Glomerular endothelial cell (primary cell): Measurements from ENCODE around the gene VSIR. TPM values are rescaled to one million over a fixed set of nuclear protein-coding genes. Genes with fewer than 3 reads are reported as not detected.

Experiments
- DNase-seq: peaks from one replicate; pipeline ENCODE4 v3.0.0-alpha.2; 2011; ENCODE audit warnings: low read depth, low spot score; ENCODE audit errors: extremely low read depth
- total RNA-seq: library from RNA; depleted of rRNA; stranded (reverse); fragments of >200 nt; gene quantifications from 2 replicates; pipeline ENCODE4 v1.2.3, GENCODE V29; 2015

Gene VSIR
- total RNA-seq, 1 donor from 2014 or later, result 53.8 TPM

DNA sequence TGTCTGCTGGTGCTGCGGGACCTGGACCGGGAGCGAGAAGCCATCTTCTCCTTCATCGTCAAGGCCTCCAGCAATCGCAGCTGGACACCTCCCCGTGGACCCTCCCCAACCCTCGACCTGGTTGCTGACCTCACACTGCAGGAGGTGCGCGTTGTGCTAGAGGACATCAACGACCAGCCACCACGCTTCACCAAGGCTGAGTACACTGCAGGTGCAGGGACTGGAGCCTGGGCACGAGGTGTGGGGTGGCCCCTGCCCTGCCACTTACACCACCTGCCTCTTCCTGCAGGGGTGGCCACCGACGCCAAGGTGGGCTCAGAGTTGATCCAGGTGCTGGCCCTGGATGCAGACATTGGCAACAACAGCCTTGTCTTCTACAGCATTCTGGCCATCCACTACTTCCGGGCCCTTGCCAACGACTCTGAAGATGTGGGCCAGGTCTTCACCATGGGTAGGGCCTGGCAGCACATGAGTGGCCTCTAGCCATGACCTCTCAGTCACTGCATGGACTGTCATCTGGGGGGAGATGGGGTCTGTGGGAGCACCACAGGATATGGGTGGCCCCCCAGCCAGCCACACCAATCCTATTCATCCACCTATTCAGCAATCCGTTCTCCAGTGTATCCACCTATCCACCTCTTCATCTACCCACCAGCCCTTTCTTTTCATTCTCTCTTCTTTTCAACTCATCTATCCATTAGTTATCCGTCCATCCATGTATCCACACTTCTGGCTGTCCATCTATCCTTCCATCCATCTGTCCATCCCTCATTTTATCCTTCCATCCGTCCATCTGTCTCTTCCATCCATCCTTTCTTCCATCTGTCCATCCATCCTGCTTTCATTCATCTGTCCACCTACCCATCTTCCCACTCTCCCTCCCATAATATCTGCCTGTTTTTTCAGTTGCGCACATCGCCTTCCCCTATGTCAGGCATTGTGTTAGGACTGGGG is 34.5 kb upstream of the VSIR start:
- DNase-seq, result no peak

DNA sequence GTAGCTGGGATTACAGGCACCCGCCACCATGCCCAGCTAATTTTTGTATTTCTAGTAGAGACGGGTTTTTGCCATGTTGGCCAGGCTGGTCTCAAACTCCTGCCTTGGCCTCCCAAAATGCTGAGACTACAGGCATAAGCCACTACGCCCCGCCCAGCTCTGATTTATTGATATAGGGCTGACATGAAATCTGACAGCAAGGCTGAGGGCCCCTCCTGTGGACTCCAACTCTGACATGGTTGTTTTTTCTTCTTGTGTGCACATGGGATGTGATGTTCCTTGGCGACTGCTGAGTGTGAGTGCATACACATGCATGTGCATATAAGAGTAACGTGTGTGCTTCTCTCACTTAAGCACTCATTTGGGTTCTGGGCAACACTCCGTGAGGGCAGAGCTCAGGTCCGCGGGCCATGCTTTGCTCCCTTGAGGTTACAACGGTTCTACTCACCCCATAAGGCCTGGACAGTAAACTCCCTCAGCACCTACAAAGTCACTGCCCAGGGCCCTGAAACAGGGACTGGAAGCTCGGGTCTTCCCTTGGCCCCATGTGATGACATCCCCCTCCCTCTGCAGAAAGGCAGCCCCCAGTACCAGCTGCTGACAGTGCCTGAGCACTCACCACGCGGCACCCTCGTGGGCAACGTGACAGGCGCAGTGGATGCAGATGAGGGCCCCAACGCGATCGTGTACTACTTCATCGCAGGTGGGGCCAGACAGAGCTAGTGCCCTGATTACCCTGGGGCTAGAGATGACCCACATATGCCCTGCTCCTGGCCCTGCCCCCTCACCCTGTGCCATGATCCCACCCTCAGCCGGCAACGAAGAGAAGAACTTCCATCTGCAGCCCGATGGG is 33.6 kb upstream of the VSIR start:
- no peak for DNase-seq

DNA sequence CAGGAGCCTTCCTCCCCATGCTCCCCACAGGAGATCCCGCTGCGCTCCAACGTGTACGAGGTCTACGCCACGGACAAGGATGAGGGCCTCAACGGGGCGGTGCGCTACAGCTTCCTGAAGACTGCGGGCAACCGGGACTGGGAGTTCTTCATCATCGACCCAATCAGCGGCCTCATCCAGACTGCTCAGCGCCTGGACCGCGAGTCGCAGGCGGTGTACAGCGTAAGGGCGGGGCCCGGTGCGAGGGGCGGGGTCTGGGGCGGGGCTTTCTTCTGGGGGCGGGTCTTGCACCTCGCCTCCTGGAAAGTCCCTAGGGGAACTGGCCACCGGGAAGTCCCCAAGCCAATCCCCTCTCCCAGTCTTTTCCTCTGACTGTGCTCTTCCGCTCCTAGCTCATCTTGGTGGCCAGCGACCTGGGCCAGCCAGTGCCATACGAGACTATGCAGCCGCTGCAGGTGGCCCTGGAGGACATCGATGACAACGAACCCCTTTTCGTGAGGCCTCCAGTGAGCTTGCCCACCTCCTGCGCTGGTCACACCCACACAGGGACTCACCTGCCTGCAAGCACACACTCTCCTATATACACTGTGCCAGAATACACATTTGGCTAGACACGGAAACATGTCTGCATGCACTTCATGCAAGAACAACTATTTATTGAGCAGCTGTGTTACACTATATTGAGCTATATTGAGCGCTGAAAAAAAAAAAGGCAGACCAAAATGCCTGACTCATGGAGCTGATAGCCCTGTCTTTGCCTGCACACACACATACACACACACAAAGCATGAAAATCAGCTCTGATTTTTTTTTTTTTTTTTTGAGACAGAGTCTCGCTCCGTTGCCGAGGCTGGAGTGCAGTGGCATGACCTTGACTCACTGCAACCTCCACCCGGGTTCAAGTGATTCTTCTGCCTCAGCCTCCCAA is 32.7 kb upstream of the VSIR start:
- no peak for DNase-seq

DNA sequence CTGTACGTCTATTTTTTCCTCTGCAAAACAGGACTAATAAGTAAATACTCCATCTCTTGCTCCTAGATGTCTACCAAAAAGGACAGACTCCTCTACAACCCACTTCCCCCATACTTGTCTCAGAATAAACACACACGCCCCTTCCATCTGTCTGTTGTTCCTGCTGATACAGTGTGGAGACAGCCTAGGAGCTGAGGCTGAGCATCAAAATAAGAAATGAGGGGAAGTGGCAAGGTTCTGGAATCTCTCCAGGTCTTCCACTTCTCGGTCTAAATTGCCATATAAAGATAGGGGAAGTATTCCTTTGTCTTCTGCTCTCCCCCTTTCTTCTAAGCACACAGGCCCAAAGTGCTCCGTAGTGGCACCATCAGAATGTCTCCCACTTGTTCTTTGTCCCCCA is 30.8 kb upstream of the VSIR start:
- no peak for DNase-seq

DNA sequence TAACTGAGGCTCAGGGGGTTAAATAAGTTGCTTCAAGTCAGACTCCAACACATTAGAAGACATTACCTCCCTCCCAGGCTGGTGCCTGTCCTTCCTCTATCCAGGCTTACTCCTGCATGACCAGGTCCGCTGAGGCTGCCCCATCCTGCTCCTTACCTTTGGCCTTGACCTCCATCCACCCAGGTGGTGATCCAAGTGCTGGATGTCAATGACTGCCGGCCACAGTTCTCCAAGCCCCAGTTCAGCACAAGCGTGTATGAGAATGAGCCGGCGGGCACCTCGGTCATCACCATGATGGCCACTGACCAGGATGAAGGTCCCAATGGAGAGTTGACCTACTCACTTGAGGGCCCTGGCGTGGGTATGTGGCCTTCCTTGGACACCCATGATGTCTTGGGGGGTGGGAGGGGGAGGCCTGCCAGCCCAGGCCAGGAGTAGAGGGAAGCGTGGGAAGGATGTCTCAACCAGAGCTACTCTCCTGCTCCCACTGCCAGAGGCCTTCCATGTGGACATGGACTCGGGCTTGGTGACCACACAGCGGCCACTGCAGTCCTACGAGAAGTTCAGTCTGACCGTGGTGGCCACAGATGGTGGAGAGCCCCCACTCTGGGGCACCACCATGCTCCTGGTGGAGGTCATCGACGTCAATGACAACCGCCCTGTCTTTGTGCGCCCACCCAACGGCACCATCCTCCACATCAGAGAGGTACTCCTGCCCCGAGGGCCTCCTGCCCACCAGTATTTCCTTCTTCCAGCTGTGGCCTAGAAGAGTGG is 29.6 kb upstream of the VSIR start:
- no peak for DNase-seq

DNA sequence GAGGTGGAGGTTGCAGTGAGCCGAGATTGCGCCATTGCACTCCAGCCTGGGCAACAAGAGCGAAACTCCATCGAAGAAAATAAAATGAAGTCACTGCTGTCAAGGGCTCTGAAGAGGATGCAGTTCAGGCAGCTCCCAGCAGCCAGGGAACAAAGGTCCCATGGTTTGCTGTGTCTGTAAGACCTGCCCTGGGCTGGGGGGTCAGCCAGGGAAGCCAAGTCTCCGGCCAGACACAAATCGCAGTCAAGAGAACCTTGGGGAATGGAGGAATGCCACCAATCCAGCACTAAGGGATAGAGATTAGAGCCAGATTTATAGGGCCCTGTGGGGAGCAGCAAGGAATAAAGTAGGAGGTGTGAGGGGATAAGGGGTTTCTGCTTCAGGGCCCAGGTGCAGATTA is 28.9 kb upstream of the VSIR start:
- DNase-seq, result no peak

DNA sequence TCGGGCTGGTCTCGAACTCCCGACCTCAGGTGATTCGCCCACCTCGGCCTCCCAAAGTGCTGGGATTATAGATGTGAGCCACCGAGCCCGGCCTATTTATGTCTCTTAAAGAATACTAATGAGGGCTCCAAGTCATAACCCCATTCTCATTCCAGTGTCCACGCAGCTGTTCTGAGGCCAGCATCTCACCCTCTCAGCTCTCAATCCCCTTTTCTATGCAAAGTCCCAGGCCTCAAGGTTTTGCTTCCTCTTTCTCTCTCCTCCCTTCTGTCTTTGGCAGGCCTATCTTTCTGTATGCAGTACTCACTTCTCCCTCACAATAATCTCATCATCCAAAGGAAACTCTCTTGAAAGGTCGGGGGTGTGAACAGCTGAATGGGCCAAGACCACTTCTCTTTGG is 28.0 kb upstream of the VSIR start:
- DNase-seq, result no peak

DNA sequence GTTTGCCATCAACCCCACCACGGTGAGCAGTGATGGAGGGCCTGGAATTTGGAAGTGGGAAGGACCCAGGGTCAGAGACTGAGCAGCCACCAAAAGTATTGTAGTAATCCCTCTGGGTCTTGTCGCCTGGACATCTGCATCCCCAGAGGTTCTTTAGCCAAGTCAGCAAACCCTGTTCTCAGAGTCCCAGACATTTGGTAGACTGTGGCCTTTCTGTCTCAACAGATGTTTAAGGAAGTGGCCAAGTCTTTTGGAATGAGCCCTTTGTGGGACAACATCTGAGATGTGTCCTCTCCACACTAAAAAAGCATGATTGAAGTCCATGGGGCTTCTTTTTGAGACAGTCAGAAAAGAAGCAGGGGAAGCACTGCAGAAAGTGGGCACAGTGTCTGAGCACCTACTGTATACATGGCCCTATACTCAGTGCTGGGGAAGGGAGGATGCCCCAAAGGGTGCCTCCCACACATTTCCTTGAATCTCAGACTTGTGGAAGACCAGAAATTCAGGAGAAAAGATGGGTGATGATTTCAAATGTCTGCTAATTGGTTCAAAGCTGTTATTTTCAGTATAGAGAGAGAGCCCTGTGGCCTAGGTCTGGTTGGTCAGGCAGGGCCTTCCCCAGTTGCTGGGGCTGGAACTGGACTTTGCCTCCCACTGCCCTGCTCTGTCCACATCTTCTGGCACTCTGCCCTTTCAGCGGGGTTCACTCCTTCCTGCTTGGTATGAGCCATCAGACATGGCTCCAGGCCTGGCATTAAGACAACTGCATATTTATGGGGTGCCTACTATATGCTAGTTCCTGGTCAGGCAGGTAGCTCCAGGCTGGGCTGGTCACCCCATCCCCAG is 26.5 kb upstream of the VSIR start:
- DNase-seq, result no peak

DNA sequence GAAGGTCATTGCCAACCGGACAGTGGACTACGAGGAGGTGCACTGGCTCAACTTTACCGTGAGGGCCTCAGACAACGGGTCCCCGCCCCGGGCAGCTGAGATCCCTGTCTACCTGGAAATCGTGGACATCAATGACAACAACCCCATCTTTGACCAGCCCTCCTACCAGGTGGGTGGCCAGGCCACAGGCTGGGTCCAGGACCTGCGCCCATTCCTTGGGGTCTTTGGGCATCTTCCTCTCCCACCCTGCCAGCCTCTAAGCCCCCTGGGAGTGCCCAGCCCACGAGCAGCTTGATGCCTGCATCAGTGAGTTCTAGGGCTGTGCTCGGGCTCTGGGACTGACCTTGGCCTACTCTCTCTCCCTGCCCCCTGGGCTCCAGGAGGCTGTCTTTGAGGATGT is 25.8 kb upstream of the VSIR start:
- DNase-seq, result no peak

DNA sequence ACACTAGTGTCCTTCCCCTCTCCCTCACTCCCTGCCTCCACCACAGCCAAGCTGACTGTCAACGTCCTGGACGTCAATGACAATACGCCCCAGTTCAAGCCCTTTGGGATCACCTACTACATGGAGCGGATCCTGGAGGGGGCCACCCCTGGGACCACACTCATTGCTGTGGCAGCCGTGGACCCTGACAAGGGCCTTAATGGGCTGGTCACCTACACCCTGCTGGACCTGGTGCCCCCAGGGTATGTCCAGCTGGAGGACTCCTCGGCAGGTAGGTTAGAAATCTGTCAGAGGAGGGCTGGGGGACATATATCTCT is 24.9 kb upstream of the VSIR start:
- no peak for DNase-seq

DNA sequence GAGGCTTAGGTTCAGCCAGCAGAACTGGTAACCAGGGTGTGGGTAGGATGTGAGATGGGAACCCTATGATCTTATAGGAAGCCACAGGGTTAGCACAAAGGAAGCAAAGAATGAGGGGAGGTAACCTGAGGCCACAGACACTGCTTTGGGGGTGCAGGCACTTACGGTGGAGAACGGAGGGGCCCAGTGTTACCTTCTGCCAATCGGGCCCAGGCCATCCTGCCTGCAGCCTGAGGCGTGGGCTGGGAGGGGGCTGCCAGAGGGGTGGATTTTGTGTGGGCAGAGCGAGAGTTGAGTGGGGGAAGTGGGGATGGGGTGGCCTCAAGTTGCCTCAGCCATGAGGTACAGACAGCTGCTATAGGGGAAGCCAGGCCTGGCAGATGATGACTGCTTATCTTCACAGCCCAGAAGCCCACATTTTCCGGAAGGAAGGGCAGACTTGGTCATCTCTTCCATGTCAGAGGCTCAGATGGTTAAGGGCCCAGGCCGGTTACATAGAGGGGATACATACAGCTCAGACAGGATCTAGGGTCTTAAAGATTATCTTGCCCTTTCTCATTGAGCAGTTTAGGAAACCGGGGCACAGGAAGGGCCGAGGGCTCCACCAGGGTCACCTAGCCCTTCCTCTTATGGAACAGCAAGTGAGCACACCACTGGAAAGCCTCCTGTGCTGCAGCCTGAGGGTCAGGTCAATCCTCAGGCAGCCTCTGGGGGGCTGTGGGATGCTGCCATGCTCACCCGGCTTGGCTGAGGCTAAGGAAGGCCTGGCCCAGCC is 24.4 kb upstream of the VSIR start:
- DNase-seq, result no peak

DNA sequence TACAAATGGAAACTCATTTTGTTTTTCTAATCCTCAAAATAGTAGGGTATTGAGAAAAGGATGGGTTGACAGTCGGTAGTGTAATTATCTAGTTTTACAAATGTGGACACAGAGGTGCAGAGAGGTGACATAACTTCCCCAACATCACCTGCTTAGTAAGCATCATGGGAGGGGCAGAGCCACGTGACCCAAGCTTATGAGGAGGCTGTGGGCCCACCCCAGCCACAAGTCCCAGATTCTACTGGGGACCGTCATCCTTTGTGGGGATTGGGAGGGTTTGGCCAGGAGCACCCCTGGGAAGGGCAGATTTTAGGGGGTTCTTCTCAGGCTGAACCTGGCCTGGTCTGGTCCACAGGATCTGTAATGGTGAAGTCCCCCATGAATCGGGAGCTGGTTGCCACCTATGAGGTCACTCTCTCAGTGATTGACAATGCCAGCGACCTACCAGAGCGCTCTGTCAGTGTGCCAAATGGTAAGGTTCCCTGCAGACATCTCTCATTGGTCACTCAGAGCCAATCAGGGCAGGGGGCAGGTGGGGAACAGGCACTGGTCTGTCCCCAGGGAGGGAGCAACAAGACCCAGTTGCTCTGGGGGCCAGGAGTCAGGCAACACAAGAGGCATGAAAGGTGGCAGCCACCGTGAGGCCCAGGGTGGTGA is 23.6 kb upstream of the VSIR start:
- DNase-seq, result no peak

DNA sequence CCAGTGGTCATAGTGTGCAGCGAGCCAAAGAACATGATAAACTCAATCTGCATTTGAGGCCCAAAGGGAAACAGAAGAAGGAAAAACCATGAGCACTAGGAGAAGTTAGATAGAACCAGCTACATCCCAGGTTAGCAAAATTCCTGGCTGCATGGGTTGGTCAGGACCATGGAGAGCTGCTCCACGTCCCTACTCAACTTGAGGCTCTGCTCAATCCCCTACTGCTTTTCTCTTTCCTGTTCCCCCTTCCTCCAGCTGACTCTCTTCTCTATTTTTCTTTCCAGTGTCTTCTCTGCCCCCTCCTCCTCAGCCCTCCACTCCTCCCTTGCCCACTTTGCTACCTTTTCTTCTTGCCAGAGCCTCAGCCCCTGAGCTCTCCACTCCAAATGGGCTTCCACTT is 21.9 kb upstream of the VSIR start:
- no peak for DNase-seq

DNA sequence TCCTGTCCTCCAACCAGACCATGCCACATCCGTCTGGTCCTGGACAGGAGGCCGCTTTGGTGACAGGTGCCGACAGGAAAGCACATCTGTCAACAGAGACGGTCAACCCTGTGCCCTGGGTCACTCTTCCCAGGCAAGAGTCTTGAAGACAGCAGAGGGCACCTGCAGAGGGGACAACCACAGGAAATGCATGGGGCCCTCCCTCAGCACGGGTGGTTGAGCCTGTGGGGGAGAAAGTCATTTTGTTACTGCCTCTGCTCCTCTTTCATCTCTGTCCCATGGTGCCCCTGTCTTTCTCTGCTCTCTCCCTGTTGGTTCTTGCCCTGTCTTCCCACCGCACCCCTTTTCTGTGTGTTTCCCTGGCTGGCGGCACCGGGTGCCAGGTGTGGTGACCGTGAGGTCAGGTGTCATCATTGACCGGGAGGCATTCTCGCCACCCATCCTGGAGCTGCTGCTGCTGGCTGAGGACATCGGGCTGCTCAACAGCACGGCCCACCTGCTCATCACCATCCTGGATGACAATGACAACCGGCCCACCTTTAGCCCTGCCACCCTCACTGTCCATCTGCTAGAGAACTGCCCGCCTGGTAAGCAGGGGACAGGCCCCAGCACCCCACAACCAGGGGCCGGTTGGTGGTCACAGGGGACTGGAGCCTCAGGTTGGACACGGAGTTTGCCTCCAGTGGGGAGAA is 17.6 kb upstream of the VSIR start:
- no peak for DNase-seq

DNA sequence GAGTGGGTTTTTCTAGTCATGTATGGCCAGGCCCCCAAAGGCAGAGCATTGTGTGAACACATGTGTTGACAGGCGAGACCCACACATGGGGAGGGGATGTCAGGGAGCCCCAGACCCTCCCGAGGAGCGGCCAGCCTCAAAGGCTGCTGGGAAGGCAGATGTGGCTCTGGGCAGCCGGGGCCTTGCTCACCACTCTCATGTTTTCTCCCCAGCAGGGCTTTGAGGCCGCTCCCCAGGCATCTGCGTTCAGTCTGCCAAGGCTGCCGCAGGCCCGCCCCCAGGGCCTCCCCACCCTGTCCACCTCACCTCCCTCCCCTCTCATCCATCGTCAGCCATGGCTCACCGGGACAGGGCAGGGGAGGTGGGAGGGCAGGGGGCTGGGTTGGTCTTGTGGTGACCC is 16.6 kb upstream of the VSIR start:
- no peak for DNase-seq

DNA sequence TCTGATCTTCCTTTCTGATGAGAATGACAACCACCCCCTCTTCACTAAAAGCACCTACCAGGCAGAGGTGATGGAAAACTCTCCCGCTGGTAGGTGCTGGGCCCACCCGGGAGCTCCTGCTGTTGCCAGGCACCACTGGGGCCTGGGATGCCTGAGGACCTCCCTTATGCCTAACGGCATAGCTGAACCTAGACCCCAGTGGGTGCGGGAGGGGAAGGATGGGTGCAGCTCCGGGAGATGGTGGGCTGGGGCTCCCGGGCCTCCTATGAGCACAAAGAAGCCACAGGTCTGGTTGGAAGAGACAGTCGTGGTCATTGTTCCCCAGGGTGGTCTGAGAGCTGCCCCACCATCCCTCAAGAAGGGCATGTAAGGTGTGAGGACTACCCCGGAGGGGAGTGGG is 15.6 kb upstream of the VSIR start:
- DNase-seq, result no peak

DNA sequence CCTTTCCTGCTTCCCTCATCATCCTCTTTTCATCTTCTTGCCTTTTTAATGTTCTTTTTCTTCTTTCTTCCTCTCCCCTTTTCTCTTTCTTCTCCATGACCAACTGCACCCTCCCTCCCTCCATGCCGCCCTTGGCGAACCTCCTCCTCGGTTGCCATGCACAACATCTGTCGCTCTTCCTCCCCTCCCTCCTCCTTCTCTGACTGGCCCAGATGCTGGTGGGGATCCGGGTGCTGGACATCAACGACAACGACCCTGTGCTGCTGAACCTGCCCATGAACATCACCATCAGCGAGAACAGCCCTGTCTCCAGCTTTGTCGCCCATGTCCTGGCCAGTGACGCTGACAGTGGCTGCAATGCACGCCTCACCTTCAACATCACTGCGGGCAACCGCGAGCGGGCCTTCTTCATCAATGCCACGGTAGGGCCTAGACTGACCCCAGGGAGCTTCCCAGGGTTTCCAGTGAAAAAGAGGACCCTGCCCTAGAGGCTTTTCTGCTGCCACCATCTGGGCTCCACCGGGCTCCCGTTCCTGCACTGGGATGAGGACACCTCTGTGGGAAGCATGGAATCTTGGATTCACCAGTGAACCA is 11.5 kb upstream of the VSIR start:
- DNase-seq, result no peak
